Astrocyte (in vitro differentiated cells and primary cell): ENCODE data around the gene LSMEM2. TPM values are rescaled to one million over a fixed set of nuclear protein-coding genes. Genes with fewer than 3 reads are reported as not detected.

ENCODE experiments used
- DNase-seq: peaks from one replicate; pipeline ENCODE4 v3.0.0-alpha.2; 2010; ENCODE audit warnings: low read depth
- FAIRE-seq: peaks from 2 replicates; lab custom pipeline; 2011; peaks lifted over from hg19 to GRCh38; lab: Jason Lieb, UNC
- H2AFZ ChIP-seq: 2 replicates; pipeline ENCODE4 v1.6.0; 2012; ENCODE audit warnings: low read depth, low read length, inconsistent platforms
- H3K27ac ChIP-seq: 2 replicates; pipeline ENCODE4 v1.5.1; 2011; ENCODE audit warnings: low read depth, low read length, inconsistent platforms
- H3K27me3 ChIP-seq: 2 replicates; pipeline ENCODE4 v1.6.0; 2011; ENCODE audit warnings: low read length, inconsistent platforms; ENCODE audit not compliant: insufficient read depth
- H3K36me3 ChIP-seq: 2 replicates; pipeline ENCODE4 v1.5.1; 2011; ENCODE audit warnings: low read length, inconsistent platforms; ENCODE audit not compliant: insufficient read depth
- H3K4me1 ChIP-seq: 2 replicates; pipeline ENCODE4 v1.5.1; 2011; ENCODE audit warnings: low read length, inconsistent platforms; ENCODE audit not compliant: insufficient read depth
- H3K4me2 ChIP-seq: 2 replicates; pipeline ENCODE4 v1.6.0; 2012; ENCODE audit warnings: low read length, inconsistent platforms
- H3K4me3 ChIP-seq: 2 replicates; pipeline ENCODE4 v1.5.1; 2011; ENCODE audit warnings: low read depth, mild to moderate bottlenecking, low read length, inconsistent platforms; ENCODE audit not compliant: insufficient read depth
- H3K79me2 ChIP-seq: 2 replicates; pipeline ENCODE4 v1.6.0; 2012; ENCODE audit warnings: mild to moderate bottlenecking, low read length, inconsistent platforms; ENCODE audit not compliant: insufficient read depth
- H3K9ac ChIP-seq: 2 replicates; pipeline ENCODE4 v1.6.0; 2012; ENCODE audit warnings: mild to moderate bottlenecking, low read length, inconsistent platforms
- H3K9me3 ChIP-seq: 2 replicates; pipeline ENCODE4 v1.5.1; 2012; ENCODE audit warnings: low read depth, mild to moderate bottlenecking, low read length, inconsistent platforms; ENCODE audit not compliant: insufficient read depth
- H4K20me1 ChIP-seq: 2 replicates; pipeline ENCODE4 v1.6.0; 2012; ENCODE audit warnings: low read length, inconsistent platforms; ENCODE audit not compliant: insufficient read depth
- H3K27ac Mint-ChIP-seq: one replicate; pipeline ENCODE4 v1.8.0; 2021; ENCODE audit warnings: mild to moderate bottlenecking, mixed read lengths; ENCODE audit not compliant: unreplicated experiment
- H3K27me3 Mint-ChIP-seq: one replicate; pipeline ENCODE4 v1.8.0; 2021; ENCODE audit warnings: low read depth, mixed read lengths; ENCODE audit not compliant: unreplicated experiment
- H3K36me3 Mint-ChIP-seq: one replicate; pipeline ENCODE4 v1.8.0; 2021; ENCODE audit warnings: low read depth, mixed read lengths; ENCODE audit not compliant: unreplicated experiment
- H3K4me1 Mint-ChIP-seq: one replicate; pipeline ENCODE4 v1.8.0; 2021; ENCODE audit warnings: low read depth, mixed read lengths; ENCODE audit not compliant: unreplicated experiment
- H3K4me3 Mint-ChIP-seq: one replicate; pipeline ENCODE4 v1.8.0; 2021; ENCODE audit warnings: mild to moderate bottlenecking, moderate library complexity, mixed read lengths; ENCODE audit not compliant: unreplicated experiment
- H3K9me3 Mint-ChIP-seq: one replicate; pipeline ENCODE4 v1.8.0; 2021; ENCODE audit warnings: mild to moderate bottlenecking, mixed read lengths; ENCODE audit not compliant: unreplicated experiment
- CTCF ChIP-seq: IDR thresholded peaks from 2 replicates; pipeline ENCODE4 v1.5.1; 2011; ENCODE audit warnings: low read depth, mild to moderate bottlenecking, inconsistent platforms, low read length, moderate library complexity; ENCODE audit not compliant: insufficient read depth
- EZH2 ChIP-seq: IDR thresholded peaks from 2 replicates; pipeline ENCODE4 v1.6.1; 2012; ENCODE audit warnings: mild to moderate bottlenecking, low read length, inconsistent platforms; ENCODE audit not compliant: insufficient read depth
- total RNA-seq: library from RNA; stranded (reverse); gene quantifications from 2 replicates; pipeline ENCODE4 v1.2.1, GENCODE V29; 2021

The LSMEM2 gene
- total RNA-seq, 1 donor from 2014 or later, result 0.30 TPM

GRCh38 chr3:50237754-50238548 lies 40.9 kb upstream of the LSMEM2 start:
- no peaks in the 10 kb centered on the region for H3K9me3 ChIP-seq
- H3K4me3 ChIP-seq, result peak overlapping the region; percentile 92
- Mint-ChIP-seq H3K36me3 (peaks cover 5% of the 10 kb centered on the region), H3K9me3 (no peaks in the 10 kb centered on the region), H3K4me3 (peak overlapping the region; percentile 100), H3K27me3 (no peaks in the 10 kb centered on the region), H3K27ac (peak overlapping the region; percentile 88), H3K4me1 (peaks cover 29% of the 10 kb centered on the region)
- peaks cover 70% of the 10 kb centered on the region for H3K79me2 ChIP-seq
- H3K27me3 ChIP-seq, result no peaks in the 10 kb centered on the region
- peak overlapping the region; percentile 42 for H2AFZ ChIP-seq
- H3K27ac ChIP-seq, result peak overlapping the region; percentile 63
- TF ChIP-seq CTCF, result no peak
- no peak for TF ChIP-seq EZH2
- H3K4me1 ChIP-seq, result peaks cover 39% of the 10 kb centered on the region
- peaks cover 3% of the 10 kb centered on the region for H3K36me3 ChIP-seq
- peak overlapping the region; percentile 95 for H3K9ac ChIP-seq
- peak; percentile 29 for FAIRE-seq
- peak; percentile 80 for DNase-seq
- H3K4me2 ChIP-seq, result peak overlapping the region; percentile 97
- peaks cover 64% of the 10 kb centered on the region for H4K20me1 ChIP-seq

GRCh38 chr3:50238549-50239026 lies 40.3 kb upstream of the LSMEM2 start:
- H3K9me3 Mint-ChIP-seq, result no peaks in the 10 kb centered on the region
- H3K4me2 ChIP-seq, result peak overlapping the region; percentile 97
- no peaks in the 10 kb centered on the region for H3K27me3 Mint-ChIP-seq
- peaks cover 3% of the 10 kb centered on the region for H3K36me3 ChIP-seq
- DNase-seq, result no peak
- H3K4me3 ChIP-seq, result peak overlapping the region; percentile 92
- H3K27ac ChIP-seq, result peak overlapping the region; percentile 39
- peak overlapping the region; percentile 95 for H3K9ac ChIP-seq
- H3K36me3 Mint-ChIP-seq, result peaks cover 5% of the 10 kb centered on the region
- peaks cover 46% of the 10 kb centered on the region for H3K4me1 ChIP-seq
- peaks cover 31% of the 10 kb centered on the region for H3K4me1 Mint-ChIP-seq
- H2AFZ ChIP-seq, result peak overlapping the region; percentile 42
- no peak for FAIRE-seq
- peaks cover 70% of the 10 kb centered on the region for H4K20me1 ChIP-seq
- H3K9me3 ChIP-seq, result no peaks in the 10 kb centered on the region
- H3K27ac Mint-ChIP-seq, result peak overlapping the region; percentile 62
- peak overlapping the region; percentile 100 for H3K4me3 Mint-ChIP-seq
- no peaks in the 10 kb centered on the region for H3K27me3 ChIP-seq
- TF ChIP-seq EZH2 (no peak), CTCF (no peak)
- peaks cover 76% of the 10 kb centered on the region for H3K79me2 ChIP-seq

- peaks cover 36% of the 10 kb centered on the region for H3K4me1 Mint-ChIP-seq
- TF ChIP-seq CTCF (no peak), EZH2 (no peak)
- H3K27ac Mint-ChIP-seq, result peak overlapping the region; percentile 83
- FAIRE-seq (no peak), DNase-seq (no peak)
- Histone ChIP-seq H3K79me2 (peaks cover 87% of the 10 kb centered on the region), H3K27ac (no peak overlapping the region), H3K27me3 (no peaks in the 10 kb centered on the region), H3K36me3 (peaks cover 3% of the 10 kb centered on the region), H3K4me3 (no peak overlapping the region), H3K4me2 (peak overlapping the region; percentile 38), H4K20me1 (peaks cover 78% of the 10 kb centered on the region), H3K9me3 (no peaks in the 10 kb centered on the region), H3K9ac (peak overlapping the region; percentile 95), H2AFZ (no peak overlapping the region), H3K4me1 (peaks cover 52% of the 10 kb centered on the region)
- no peaks in the 10 kb centered on the region for H3K27me3 Mint-ChIP-seq
- H3K4me3 Mint-ChIP-seq, result peak overlapping the region; percentile 100
- peaks cover 8% of the 10 kb centered on the region for H3K36me3 Mint-ChIP-seq
- H3K9me3 Mint-ChIP-seq, result no peaks in the 10 kb centered on the region
Observed at GRCh38 chr3:50239649-50240048, 39.2 kb upstream of the LSMEM2 start.
